NCI-H1436 treated with DMSO at 0.1 percent for 48 hours (cell line): ENCODE measurements around the gene ATG9A.
A peak's percentile ranks its signal among the peaks of the same experiment; 100 is the strongest.
"Not testable (repeated sequence)": the region's sequence is repeated elsewhere in the genome, so short reads cannot be mapped to it uniquely, and the experiment has no call there.

Experiments
- DNase-seq: peaks from one replicate; lab custom pipeline; 2025; lab: John Stamatoyannopoulos, UW

Gene ATG9A

GRCh38 chr2:219205165-219205538 lies 24.3 kb downstream of the ATG9A start:
- no peak for DNase-seq

DNA sequence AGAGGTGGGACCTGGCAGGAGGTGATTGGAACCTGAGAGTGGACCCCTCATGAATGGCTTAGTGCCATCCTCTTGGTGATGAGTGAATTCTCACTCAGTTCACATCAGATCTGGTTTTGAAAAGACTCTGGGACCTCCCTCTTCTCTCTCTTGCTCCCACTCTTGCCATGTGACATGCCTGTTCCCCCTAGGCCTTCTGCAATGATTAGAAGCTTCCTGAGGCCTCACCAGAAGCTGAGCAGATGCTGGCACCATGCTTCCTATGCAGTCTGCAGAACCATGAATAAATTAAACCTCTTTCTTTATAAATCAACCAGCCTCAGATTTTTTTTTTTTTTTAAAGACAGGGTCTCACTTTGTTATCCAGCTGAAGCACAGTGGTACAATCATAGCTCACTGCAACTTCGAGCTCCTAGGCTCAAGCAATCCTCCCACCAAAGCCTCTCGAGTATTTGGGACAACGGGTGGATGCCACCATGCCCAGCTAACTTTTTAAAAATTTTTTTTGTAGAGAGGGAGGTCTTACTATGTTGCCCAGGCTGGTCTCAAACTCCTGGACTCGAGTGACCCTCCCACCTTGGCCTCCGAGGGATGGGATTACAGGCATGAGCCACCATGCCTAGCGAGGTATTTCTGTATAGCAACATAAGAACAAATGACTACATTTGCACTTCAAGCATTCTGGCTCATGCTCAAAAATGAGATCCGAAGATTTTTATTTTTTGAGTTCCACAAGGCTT lies 24.8 kb downstream of the ATG9A start:
- no peak for DNase-seq

DNA sequence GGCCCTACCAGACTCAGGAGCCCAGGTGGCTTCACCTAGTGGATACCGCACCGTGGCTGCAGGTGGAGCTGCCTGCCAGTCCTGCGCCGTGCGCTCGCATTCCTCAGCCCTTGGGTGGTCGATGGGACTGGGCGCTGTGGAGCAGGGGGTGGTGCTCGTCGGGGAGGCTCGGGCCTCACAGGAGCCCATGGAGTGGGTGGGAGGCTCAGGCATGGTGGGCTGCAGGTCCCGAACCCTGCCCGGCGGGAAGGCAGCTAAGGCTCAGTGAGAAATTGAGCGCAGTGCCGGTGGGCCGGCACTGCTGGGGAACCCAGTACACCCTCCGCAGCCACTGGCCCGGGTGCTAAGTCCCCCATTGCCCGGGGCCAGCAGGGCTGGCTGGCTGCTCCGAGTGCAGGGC lies 28.1 kb downstream of the ATG9A start:
- DNase-seq, result not testable (repeated sequence)

DNA sequence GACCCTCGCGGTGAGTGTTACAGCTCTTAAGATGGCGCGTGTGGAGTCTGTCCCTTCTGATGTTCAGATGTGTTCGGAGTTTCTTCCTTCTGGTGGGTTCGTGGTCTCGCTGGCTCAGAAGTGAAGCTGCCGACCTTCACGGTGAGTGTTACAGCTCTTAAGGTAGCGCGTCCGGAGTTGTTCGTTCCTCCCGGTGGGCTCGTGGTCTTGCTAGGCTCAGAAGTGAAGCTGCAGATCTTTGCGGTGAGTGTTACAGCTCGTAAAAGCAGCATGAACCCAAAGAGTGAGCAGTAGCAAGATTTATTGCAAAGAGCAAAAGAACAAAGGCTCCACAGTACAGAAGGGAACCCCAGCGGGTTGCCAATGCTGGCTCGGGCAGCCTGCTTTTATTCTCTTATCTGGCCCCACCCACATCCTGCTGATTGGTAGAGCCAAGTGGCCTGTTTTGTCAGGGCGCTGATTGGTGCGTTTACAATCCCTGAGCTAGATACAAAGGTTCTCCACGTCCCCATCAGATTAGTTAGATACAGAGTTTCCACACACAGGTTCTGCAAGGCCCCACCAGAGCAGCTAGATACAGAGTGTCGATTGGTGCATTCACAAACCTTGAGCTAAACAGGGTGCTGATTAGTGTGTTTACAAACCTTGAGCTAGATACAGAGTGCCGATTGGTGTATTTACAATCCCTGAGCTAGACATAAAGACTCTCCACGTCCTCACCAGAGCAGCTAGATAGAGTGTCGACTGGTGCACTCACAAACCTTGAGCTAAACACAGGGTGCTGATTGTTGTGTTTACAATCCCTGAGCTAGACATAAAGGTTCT lies 28.7 kb downstream of the ATG9A start:
- not testable (repeated sequence) for DNase-seq

DNA sequence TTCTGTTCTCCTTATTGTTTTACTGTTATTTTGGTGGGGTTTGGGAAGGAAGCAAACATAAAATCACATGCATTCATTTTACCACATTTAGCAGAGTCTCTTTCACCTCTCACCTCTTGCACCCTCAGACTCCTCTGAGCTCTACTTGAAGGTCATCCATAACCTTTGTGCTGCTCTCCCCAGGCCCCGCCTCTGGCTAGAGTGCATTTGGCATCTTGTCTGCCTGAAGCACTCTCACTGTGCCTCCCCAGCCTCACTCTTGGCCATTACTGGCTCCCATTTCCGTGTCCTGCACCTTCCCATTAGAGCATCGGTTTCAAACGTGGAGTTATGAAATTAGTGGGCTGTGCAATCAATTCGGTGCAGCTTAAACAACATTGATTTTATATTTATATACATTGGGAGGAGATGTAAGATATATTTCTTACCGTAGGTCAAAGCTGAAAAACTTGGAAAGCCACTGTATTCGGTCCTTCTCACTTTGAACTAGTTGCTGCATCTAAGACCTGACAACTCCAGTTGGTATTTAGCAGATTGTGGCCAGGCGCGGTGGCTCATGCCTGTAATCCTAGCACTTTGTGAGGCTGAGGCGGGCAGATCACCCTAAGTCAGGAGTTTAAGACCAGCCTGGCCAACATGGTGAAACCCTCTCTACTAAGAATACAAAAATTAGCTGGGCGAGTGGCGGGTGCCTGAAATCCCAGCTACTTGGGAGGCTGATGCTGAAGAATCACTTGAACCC lies 29.8 kb downstream of the ATG9A start:
- DNase-seq, result no peak

- no peak for DNase-seq
Observed at GRCh38 chr2:219198974-219199373, 30.5 kb downstream of the ATG9A start.

- no peak for DNase-seq
Observed at GRCh38 chr2:219197388-219197787, 32.0 kb downstream of the ATG9A start.

DNA sequence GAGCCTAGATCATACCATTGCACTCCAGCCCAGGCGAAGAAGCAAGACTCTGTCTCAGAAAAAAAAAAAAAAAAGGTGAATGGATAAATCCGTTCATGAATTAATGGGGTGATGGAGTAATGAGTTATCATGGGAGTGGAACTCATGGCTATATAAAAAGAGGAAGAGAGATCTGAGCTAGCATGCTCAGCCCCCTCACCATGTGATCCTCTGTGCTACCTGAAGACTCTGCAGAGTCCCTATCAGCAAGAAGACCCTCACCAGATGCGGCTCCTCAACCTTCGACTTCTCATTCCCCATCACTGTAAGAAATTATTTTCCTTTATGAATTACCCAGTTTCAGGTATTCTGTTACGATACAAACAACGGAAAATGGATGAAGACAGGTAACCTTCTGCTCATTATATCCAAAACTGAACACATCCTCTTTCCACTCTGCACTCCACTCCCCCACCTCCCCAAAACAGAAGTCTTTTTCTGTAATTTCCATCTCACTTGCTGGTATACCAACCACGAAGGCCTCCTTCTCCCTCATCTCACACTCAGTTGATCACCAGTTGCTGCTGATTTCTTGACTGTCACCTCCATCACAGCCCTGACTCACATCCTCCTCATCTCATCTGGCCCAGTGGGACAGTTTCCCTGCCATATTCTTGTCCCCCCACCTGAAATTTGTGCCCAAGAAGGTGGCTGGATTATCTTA lies 42.5 kb downstream of the ATG9A start:
- no peak for DNase-seq

DNA sequence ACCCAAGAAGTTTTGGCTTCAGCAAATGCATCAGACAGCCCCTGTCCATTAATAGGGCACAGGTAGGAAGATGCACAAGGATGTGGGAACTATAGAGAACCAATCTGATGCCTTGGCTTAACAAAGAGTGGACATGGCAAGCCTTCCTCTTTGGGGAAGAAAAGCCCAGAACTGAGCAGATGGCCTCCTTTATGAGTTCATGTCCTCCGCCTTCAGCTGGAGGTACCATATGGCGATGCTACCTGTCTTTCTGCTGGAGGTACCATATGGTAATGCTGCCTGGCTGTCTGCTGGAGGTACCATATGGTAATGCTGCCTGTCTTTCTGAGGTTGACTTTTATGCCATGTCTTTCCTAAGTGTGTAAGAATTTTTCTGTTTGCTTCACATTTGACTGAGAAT lies 45.3 kb downstream of the ATG9A start:
- DNase-seq, result no peak

GRCh38 chr2:219183151-219183772 lies 46.2 kb downstream of the ATG9A start:
- DNase-seq, result no peak

- no peak for DNase-seq
Observed at GRCh38 chr2:219182331-219183150, 46.9 kb downstream of the ATG9A start.

DNA sequence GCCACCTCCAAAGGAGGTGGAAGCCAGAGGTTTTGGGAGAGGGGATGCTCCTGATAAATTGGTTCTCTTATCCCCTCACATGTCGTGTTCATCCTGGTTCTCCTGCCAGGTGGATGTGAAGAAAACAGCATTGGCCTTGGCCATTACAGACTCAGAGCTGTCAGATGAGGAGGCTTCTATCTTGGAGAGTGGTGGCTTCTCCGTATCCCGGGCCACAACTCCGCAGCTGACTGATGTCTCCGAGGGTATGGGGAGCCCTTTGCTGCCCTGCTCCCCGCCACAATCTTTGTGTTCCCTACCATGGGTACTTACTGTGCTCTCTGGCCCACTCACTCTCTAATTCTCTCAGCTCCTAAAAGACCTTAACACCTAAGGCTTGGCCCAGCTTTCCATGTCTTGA lies 47.9 kb downstream of the ATG9A start:
- DNase-seq, result no peak

GRCh38 chr2:219180961-219181360 lies 48.5 kb downstream of the ATG9A start:
- no peak for DNase-seq

DNA sequence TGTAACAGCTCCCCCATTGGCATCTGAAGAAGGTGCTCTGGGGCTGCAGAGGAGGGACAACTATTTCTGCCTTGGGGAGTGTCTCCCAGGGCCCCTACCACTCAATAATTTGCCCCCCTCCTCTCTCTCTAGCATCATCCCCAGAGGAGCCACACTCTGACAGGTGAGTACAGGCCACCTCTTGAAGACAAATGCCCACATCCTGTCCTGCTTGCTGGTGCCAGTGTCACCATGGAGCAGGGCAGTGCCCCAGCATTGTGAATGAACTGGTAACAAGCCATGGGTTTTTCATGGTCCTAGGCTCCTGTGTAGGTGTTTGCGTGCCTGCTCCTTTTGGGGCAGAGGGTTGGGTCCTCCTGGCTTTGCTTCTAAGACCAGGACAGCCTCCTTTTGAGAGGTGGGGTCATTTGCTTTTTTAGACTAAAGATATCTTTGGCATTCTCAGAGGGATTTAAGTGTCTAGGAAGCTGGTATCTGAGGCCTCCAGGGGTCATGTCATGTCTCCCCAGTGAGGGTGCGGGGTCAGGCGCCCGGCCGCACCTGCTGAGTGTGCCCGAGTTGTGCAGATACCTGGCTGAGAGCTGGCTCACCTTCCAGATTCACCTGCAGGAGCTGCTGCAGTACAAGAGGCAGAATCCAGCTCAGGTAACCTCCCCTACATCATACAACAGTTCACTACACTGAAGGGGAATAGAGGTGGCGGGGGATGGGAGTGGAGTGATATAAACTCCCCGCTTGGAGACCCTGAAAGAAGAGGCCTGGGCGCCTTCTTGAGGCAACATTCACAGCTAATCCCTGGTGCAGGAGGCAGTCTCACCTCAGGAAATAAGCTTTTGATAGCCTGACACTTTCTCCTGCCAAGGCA lies 49.6 kb downstream of the ATG9A start:
- DNase-seq, result no peak

GRCh38 chr2:219178377-219179175 lies 50.9 kb downstream of the ATG9A start:
- no peak for DNase-seq

GRCh38 chr2:219177552-219178376 lies 51.7 kb downstream of the ATG9A start, which contains the start of gene RETREG2:
Gene RETREG2, plus strand, starts transcription at chr2:219178275. Its CDS starts 78 bp downstream, at chr2:219178353.
- DNase-seq, result peak; percentile 51

GRCh38 chr2:219176818-219177551 lies 52.5 kb downstream of the ATG9A start, which contains the start of gene CNPPD1:
Gene CNPPD1, minus strand, starts transcription at chr2:219176925. Its CDS starts 97 bp downstream, at chr2:219176828.
- peak; percentile 30 for DNase-seq
